Measurements from ENCODE around the gene FBRS.
A peak's percentile ranks its signal among the peaks of the same experiment; 100 is the strongest.
"Not testable (repeated sequence)": the region's sequence is repeated elsewhere in the genome, so short reads cannot be mapped to it uniquely, and the experiment has no call there.

The FBRS gene

DNA sequence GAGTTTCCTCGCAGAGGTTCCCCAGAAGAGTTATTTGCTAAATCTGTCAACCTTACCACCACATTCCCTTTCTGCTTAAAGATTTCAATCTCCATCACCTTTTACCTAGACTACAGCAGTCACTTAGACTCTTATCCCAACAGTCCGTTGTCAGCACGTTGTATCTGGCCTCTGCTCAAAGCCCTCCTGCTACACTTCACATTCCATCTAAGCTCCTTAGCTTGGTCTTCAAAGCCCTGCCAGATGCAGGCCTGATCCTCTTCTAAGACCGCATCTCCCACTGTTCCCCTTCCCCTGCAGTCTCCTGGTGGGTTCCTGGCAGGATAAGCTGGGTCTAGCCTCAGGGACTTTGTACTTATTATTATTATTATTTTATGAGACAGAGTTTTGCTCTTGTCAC, 30.5 kb downstream of the FBRS start:
- H3K9ac ChIP-seq (ENCODE audit: low read length in 2 of 2): no peak overlapping the region
- H3K27me3 ChIP-seq (ENCODE audit: control insufficient read depth in 1 of 2, insufficient read depth in 2 of 2, low read length in 2 of 2): no peaks in the 10 kb centered on the region
- no peaks in the 10 kb centered on the region for H3K9me3 ChIP-seq (ENCODE audit: control insufficient read depth in 2 of 2, low read length in 2 of 2)
- no peak overlapping the region for H3K4me3 ChIP-seq (ENCODE audit: low read length in 2 of 2)
- H3K27ac ChIP-seq (ENCODE audit: low read length): no peak overlapping the region
- H3K4me1 ChIP-seq (ENCODE audit: control insufficient read depth, insufficient read depth, low read length): peaks cover under 1% of the 10 kb centered on the region
- H3K36me3 ChIP-seq (ENCODE audit: control insufficient read depth in 2 of 2, insufficient read depth in 2 of 2, low read length in 2 of 2): no peaks in the 10 kb centered on the region

DNA sequence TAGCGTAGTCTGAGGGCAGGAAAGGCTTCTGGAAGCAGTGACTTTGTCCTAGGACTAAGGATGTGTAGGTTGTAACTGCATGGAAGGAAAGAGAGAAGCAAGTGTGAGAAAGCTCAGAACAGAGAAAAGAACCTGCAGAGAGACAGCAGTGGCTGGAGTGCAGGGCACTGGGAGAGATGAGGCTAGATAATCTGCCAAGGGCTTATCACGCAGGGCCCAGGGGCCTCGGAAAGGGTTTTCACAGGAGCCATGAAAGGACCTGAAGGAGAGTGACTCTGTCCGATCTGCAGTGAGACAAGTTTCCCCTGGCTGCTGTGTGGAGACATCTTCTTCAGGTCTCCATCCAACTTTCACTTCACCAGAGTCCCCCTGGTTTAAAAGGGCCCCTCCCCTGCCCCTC, 33.7 kb downstream of the FBRS start:
- Histone ChIP-seq H3K9me3 (ENCODE audit: control insufficient read depth in 2 of 2, low read length in 2 of 2) (no peaks in the 10 kb centered on the region), H3K4me1 (ENCODE audit: control insufficient read depth, insufficient read depth, low read length) (peaks cover 4% of the 10 kb centered on the region), H3K27me3 (ENCODE audit: control insufficient read depth in 1 of 2, insufficient read depth in 2 of 2, low read length in 2 of 2) (no peaks in the 10 kb centered on the region), H3K27ac (ENCODE audit: low read length) (no peak overlapping the region), H3K9ac (ENCODE audit: low read length in 2 of 2) (no peak overlapping the region), H3K4me3 (ENCODE audit: low read length in 2 of 2) (no peak overlapping the region), H3K36me3 (ENCODE audit: control insufficient read depth in 2 of 2, insufficient read depth in 2 of 2, low read length in 2 of 2) (no peaks in the 10 kb centered on the region)

GRCh38 chr16:30692396-30693064, 34.3 kb downstream of the FBRS start:
- Histone ChIP-seq H3K27me3 (ENCODE audit: control insufficient read depth in 1 of 2, insufficient read depth in 2 of 2, low read length in 2 of 2) (no peaks in the 10 kb centered on the region), H3K27ac (ENCODE audit: low read length) (no peak overlapping the region), H3K4me3 (ENCODE audit: low read length in 2 of 2) (no peak overlapping the region), H3K9ac (ENCODE audit: low read length in 2 of 2) (no peak overlapping the region), H3K4me1 (ENCODE audit: control insufficient read depth, insufficient read depth, low read length) (peaks cover 8% of the 10 kb centered on the region), H3K36me3 (ENCODE audit: control insufficient read depth in 2 of 2, insufficient read depth in 2 of 2, low read length in 2 of 2) (no peaks in the 10 kb centered on the region), H3K9me3 (ENCODE audit: control insufficient read depth in 2 of 2, low read length in 2 of 2) (no peaks in the 10 kb centered on the region)

DNA sequence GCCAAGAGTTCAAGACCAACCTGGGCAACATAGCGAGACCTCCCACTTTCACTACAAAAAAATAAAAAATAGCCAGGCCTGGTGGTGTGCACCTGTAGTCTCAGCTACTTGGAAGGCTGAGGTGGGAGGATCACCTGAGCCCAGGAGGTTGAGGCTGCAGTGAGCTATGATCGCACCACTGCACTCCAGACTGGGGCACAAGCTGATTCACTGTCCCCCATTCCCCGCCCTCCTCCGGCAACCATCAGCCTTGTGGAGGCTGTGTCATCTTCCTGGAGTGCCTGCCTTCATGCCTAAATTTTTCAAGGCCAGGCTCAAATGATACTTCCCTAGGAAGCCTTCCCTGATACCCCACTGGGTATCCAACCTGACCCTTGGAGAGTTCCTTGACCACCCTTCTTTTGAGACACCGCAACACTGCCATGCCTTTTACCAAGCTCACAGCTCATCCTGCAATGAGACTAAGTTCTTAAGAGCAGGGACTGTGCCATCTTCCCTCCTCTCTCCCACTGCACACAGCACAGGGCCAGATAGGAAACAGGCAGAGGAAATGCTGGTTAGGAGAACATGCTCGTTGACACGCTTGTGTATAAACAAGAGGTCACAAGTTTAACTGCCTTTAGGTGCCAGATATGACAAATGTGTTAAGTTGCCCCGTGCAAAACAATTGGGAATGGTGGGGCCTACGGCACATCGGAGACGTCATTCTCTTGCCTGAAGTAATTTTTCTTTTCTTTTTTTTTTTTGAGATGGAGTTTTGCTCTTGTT, 36.9 kb downstream of the FBRS start:
- Histone ChIP-seq H3K9ac (ENCODE audit: low read length in 2 of 2) (peak overlapping the region in 1 of 2 donors; percentile 13), H3K9me3 (ENCODE audit: control insufficient read depth in 2 of 2, low read length in 2 of 2) (no peaks in the 10 kb centered on the region), H3K27ac (ENCODE audit: low read length) (no peak overlapping the region), H3K36me3 (ENCODE audit: control insufficient read depth in 2 of 2, insufficient read depth in 2 of 2, low read length in 2 of 2) (no peaks in the 10 kb centered on the region), H3K27me3 (ENCODE audit: control insufficient read depth in 1 of 2, insufficient read depth in 2 of 2, low read length in 2 of 2) (no peaks in the 10 kb centered on the region), H3K4me3 (ENCODE audit: low read length in 2 of 2) (no peak overlapping the region), H3K4me1 (ENCODE audit: control insufficient read depth, insufficient read depth, low read length) (peaks cover 22% of the 10 kb centered on the region)

- H3K4me3 ChIP-seq (ENCODE audit: low read length in 2 of 2); H3K27me3 ChIP-seq (ENCODE audit: control insufficient read depth in 1 of 2, insufficient read depth in 2 of 2, low read length in 2 of 2); H3K27ac ChIP-seq (ENCODE audit: low read length); H3K9me3 ChIP-seq (ENCODE audit: control insufficient read depth in 2 of 2, low read length in 2 of 2); H3K9ac ChIP-seq (ENCODE audit: low read length in 2 of 2): not testable (repeated sequence)
- Histone ChIP-seq H3K36me3 (ENCODE audit: control insufficient read depth in 2 of 2, insufficient read depth in 2 of 2, low read length in 2 of 2) (peaks cover 9 to 12% of the 10 kb centered on the region in 2 donors), H3K4me1 (ENCODE audit: control insufficient read depth, insufficient read depth, low read length) (peaks cover 27% of the 10 kb centered on the region)
These were observed 38.4 kb downstream of the FBRS start for GRCh38 chr16:30696646-30697045.

DNA sequence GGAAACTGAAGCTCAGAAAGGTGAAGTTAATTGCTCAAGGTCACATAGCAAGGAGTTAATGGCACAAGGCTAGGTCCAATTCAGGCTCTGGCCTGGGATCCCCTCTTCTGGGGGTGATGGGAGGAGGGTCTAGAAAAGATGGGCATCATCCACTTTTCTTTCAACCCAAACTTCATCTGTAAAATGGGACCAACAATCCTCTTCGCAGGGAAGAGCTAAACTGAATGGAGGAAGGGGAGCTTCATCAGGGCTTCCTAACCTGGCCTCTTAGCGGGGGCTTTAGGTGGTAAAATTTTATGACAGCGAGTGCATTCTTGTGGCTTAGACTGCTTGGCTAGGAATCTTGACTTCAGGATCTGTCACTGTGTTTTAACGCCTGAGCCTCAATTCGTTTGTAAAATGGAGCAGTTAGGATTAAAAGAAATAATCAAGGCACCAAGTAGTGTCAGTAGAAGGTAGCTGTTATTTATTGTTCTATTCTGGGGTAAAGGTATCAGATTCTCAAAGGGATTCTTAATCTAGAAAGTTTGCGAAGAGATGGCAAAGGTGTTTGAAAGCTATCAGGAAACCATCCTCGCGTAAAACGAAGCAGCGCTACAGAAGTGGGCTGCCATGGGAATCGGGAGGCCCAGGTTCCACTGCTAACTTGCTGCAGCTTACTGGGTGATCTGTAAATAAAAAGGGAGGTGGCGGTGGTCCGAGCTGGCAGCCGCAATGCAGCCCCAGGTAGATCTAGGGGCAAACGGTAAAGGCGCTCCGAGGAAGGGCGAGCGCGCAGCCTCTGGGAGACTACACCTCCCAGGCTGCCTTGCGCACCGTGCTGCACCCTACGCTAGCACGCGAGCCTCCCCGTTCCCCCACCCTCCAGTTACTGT, 39.3 kb downstream of the FBRS start:
- H3K36me3 ChIP-seq (ENCODE audit: control insufficient read depth in 2 of 2, insufficient read depth in 2 of 2, low read length in 2 of 2): peaks cover 9 to 12% of the 10 kb centered on the region in 2 donors
- H3K4me3 ChIP-seq (ENCODE audit: low read length in 2 of 2): peak overlapping the region; percentile 62 to 93

DNA sequence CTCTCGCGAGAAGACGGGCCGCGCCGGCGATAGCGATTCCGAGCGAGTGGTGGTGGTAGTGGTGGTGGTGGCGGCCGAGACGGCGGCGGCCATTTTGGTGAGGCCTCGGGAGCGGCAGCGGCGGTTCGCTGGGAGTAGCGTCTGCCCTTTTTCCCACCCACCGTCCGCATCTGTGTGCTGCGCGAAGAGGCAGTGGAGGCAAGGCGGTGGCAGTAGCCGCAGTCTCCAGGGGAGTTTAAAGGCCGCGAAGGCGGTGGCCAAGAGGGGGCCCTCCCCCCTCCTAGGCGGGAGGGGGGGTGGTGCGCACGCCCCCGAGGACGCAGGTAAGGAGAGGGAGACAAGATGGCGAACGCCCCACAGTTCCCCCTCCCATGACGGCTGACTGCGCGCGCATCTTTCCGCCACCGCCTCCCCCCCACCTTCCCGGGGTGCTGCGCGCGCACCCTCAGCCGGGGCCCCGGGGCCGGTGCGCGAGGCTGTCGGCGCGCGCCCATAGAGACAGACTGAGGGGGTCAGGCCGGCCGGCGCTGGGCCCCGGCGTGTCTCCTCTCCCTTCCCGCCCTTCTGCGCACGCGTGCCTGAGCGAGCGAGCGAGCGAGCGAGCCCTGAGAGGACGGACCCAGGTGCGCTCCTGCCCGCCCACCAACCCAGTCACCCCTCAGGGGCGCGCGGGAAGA, 40.0 kb downstream of the FBRS start:
- H3K27ac ChIP-seq (ENCODE audit: low read length): peak overlapping the region; percentile 99
- H3K4me1 ChIP-seq (ENCODE audit: control insufficient read depth, insufficient read depth, low read length): peaks cover 27% of the 10 kb centered on the region
- H3K36me3 ChIP-seq (ENCODE audit: control insufficient read depth in 2 of 2, insufficient read depth in 2 of 2, low read length in 2 of 2): peaks cover 11 to 16% of the 10 kb centered on the region in 2 donors

More for the DNA sequence above, 39.3 kb downstream of the FBRS start:
- Histone ChIP-seq H3K9me3 (ENCODE audit: control insufficient read depth in 2 of 2, low read length in 2 of 2) (no peaks in the 10 kb centered on the region), H3K27ac (ENCODE audit: low read length) (peak overlapping the region; percentile 99), H3K9ac (ENCODE audit: low read length in 2 of 2) (peak overlapping the region; percentile 94 to 99), H3K4me1 (ENCODE audit: control insufficient read depth, insufficient read depth, low read length) (peaks cover 27% of the 10 kb centered on the region), H3K27me3 (ENCODE audit: control insufficient read depth in 1 of 2, insufficient read depth in 2 of 2, low read length in 2 of 2) (no peaks in the 10 kb centered on the region)

DNA sequence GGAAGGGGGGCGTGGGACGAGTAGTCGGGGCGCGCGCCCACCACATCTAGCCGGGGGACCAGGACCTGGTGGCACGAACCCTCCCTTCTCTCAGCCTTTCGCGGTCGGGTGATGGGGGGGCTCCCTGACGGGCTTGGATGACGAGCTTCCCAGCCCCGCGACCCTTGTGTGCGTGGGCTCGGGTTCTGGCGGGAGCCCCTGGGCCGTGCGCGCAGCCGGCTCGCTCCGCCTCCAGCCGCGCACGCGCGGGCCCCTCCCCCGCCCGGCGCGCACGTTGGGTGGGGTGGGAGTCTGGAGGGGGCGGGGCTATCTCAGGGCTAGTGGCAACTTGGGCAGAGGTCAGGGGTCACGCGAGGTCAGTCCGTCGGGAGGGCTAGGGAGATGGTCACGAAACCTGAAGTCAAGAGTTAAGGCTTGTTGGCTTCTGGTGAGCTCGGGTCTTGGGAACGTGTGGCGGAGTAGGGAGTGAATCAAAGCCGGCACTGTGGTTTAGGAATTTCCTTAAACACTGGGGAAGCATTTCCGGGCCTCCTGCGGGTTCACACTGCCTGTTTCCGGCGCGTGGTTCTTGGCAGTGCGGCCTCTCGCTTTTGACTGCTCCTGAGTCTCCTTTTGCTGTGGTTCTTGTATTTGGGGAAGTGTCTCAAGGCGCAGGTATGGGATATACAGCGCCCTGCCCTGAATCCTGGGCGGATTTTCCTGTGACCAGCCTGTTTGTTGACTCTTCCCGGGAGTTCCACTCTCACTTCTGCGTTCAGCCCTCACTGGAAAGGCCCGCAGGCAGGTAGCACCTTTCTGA, 40.8 kb downstream of the FBRS start, which contains the start of gene SRCAP:
Gene SRCAP (plus strand): TSS at position 356 of the 799 bp plus-strand sequence. CDS start 1,654 bp downstream, outside the sequence.
- Histone ChIP-seq H3K4me3 (ENCODE audit: low read length in 2 of 2) (peak within 1 kb of the TSS; percentile 62 to 93), H3K36me3 (ENCODE audit: control insufficient read depth in 2 of 2, insufficient read depth in 2 of 2, low read length in 2 of 2) (peaks cover 14 to 19% of the 10 kb centered on the region in 2 donors), H3K27ac (ENCODE audit: low read length) (peak within 1 kb of the TSS; percentile 99), H3K4me1 (ENCODE audit: control insufficient read depth, insufficient read depth, low read length) (peaks cover 24% of the 10 kb centered on the region), H3K9me3 (ENCODE audit: control insufficient read depth in 2 of 2, low read length in 2 of 2) (no peaks in the 10 kb centered on the region), H3K27me3 (ENCODE audit: control insufficient read depth in 1 of 2, insufficient read depth in 2 of 2, low read length in 2 of 2) (no peaks in the 10 kb centered on the region), H3K9ac (ENCODE audit: low read length in 2 of 2) (peak within 1 kb of the TSS; percentile 94 to 99)

More for the DNA sequence above, 40.0 kb downstream of the FBRS start:
- Histone ChIP-seq H3K27me3 (ENCODE audit: control insufficient read depth in 1 of 2, insufficient read depth in 2 of 2, low read length in 2 of 2) (no peaks in the 10 kb centered on the region), H3K9ac (ENCODE audit: low read length in 2 of 2) (peak overlapping the region; percentile 94 to 99), H3K4me3 (ENCODE audit: low read length in 2 of 2) (peak overlapping the region; percentile 62 to 93), H3K9me3 (ENCODE audit: control insufficient read depth in 2 of 2, low read length in 2 of 2) (no peaks in the 10 kb centered on the region)

DNA sequence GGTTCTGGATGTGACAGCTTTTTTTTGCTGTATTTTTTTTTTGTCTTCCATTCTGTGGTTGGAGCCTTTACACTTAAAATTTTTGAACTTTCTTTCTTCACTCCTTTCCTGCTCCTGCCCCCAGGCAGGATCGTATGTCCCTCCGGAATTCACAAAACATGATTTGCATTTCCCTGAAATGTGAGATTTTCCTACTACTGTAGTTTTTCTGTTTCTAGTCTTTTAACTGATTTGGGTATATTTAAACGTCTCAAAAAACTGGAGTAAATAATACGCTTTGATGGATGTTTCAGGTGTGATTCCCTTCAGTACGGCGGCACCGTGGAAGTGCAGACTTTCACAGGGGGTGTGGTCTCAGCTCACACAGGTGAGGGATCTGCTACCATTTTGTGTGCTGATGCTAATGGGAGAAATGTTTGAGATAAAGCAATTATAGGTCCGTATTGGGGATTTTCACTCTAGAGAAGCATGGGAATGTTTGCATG, 41.4 kb downstream of the FBRS start:
- Histone ChIP-seq H3K4me3 (ENCODE audit: low read length in 2 of 2) (peak overlapping the region; percentile 62 to 93), H3K4me1 (ENCODE audit: control insufficient read depth, insufficient read depth, low read length) (peaks cover 24% of the 10 kb centered on the region), H3K9me3 (ENCODE audit: control insufficient read depth in 2 of 2, low read length in 2 of 2) (no peaks in the 10 kb centered on the region), H3K27ac (ENCODE audit: low read length) (peak overlapping the region; percentile 99), H3K36me3 (ENCODE audit: control insufficient read depth in 2 of 2, insufficient read depth in 2 of 2, low read length in 2 of 2) (peaks cover 21 to 25% of the 10 kb centered on the region in 2 donors), H3K9ac (ENCODE audit: low read length in 2 of 2) (peak overlapping the region; percentile 75 to 94), H3K27me3 (ENCODE audit: control insufficient read depth in 1 of 2, insufficient read depth in 2 of 2, low read length in 2 of 2) (no peaks in the 10 kb centered on the region)

All from stomach smooth muscle (tissue), 2 donors.